Upper lobe of left lung (tissue), 6 donors: Measurements from ENCODE around the gene C20orf204. TPM values are rescaled to one million over a fixed set of nuclear protein-coding genes. Genes with fewer than 3 reads are reported as not detected.

Source experiments
- small RNA-seq, 4 donors: library from RNA; depleted of rRNA; stranded (forward); fragments of <200 nt; gene quantifications; one replicate each; pipeline ENCODE3, GENCODE V24; 2016
- total RNA-seq, 6 donors: library from RNA; depleted of rRNA in 4 of 6; stranded (reverse); fragments of >200 nt in 4 of 6; gene quantifications; one replicate each; pipeline versions ENCODE4 v1.1.0 to v1.2.1, GENCODE V29; 2016 to 2021
- donor health status: DM: no; HTN: no; CAD: no; lungs with moderate emphysema.
- donor health status: DM: no; HTN: yes; CAD: no; lungs with severe emphysema.

Gene C20orf204
- total RNA-seq, 6 donors from 2014 or later = 0.44 to 2.3 (median 1.7) TPM

Small RNA genes lying within 50 kb of the gene (small RNA-seq; reads per million reads assigned to genes)
- gene AL355803.1 = 0 reads per million in 4 donors
- 0 to 0.26 (median 0) reads per million in 4 donors for gene MIR6813

Other genes with a start within 250 kb of the C20orf204 start
- 10 to 100 TPM in 4 of 6 donors, 1 to 10 TPM in 2; 7.6 to 25.3 (median 11.6) TPM for gene ZBTB46, start 204.9 kb upstream of the C20orf204 start, total RNA-seq
- gene ABHD16B, start 174.7 kb upstream of the C20orf204 start, total RNA-seq = under 1 TPM in 1 of 6 donors, not detected in 5; 0.23 TPM
- 100 to 1,000 TPM in 1 of 6 donors, 10 to 100 TPM in 5; 64.2 to 103 (median 79.4) TPM for gene TPD52L2, start 170.9 kb upstream of the C20orf204 start, total RNA-seq
- 10 to 100 TPM; 44.6 to 66.0 (median 60.7) TPM for gene DNAJC5, start 141.1 kb upstream of the C20orf204 start, total RNA-seq
- 100 to 1,000 TPM in 1 of 6 donors, 10 to 100 TPM in 5; 23.0 to 103 (median 37.3) TPM for gene UCKL1, start 79.8 kb upstream of the C20orf204 start, total RNA-seq
- gene ZNF512B, start 66.3 kb upstream of the C20orf204 start, total RNA-seq = 10 to 100 TPM; 10.8 to 22.0 (median 16.3) TPM
- gene SAMD10, start 56.5 kb upstream of the C20orf204 start, total RNA-seq = 1 to 10 TPM; 2.6 to 7.2 (median 4.7) TPM
- gene PRPF6, start 55.0 kb upstream of the C20orf204 start, total RNA-seq = 100 to 1,000 TPM in 1 of 6 donors, 10 to 100 TPM in 5; 60.5 to 113 (median 68.0) TPM
- 100 to 1,000 TPM in 1 of 6 donors, 10 to 100 TPM in 4, 1 to 10 TPM in 1; 6.3 to 138 (median 37.7) TPM for gene SOX18, start 13.5 kb downstream of the C20orf204 start, total RNA-seq
- 10 to 100 TPM; 21.7 to 56.0 (median 28.4) TPM for gene TCEA2, start 27.0 kb downstream of the C20orf204 start, total RNA-seq
- gene RGS19, start 43.3 kb downstream of the C20orf204 start, total RNA-seq = 10 to 100 TPM; 21.5 to 70.8 (median 55.6) TPM
- gene OPRL1, start 43.9 kb downstream of the C20orf204 start, total RNA-seq = 1 to 10 TPM; 1.7 to 3.1 (median 2.6) TPM
- gene LKAAEAR1, start 48.2 kb downstream of the C20orf204 start, total RNA-seq = 1 to 10 TPM in 4 of 6 donors, not detected in 2; 1.3 to 7.8 (median 4.9) TPM
- gene NPBWR2, start 71.4 kb downstream of the C20orf204 start, total RNA-seq = not detected
- gene MYT1, start 128.3 kb downstream of the C20orf204 start, total RNA-seq = 1 to 10 TPM in 1 of 6 donors, under 1 TPM in 1, not detected in 4; 0.09 to 3.1 TPM
- gene PCMTD2, start 219.6 kb downstream of the C20orf204 start, total RNA-seq = 10 to 100 TPM; 37.4 to 95.3 (median 44.4) TPM